RKO (cell line): ENCODE measurements around the gene KRT40.

Source experiments
- DNase-seq: peaks from one replicate; pipeline ENCODE4 v3.0.0-alpha.2; 2016; ENCODE audit warnings: low spot score

The KRT40 gene

DNA sequence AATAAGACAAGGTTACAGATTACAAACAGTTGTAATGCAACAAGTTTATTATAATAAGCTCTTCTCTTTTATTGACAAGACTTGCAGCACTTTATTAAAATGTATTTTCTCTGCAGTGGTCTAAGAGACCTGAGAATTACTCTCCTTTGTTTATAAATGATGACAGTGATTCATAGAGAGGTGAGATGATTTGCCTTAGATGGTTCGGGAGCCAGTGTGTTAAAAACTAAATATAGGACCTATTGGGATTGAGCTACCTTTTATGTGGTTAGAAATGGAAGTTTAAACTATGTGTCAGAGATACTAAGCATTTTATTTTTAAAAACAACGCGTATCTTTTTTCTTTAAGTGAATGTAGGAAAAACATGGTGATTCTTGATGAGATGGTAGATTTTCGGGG is 12.7 kb upstream of the KRT40 start:
- DNase-seq = no peak

DNA sequence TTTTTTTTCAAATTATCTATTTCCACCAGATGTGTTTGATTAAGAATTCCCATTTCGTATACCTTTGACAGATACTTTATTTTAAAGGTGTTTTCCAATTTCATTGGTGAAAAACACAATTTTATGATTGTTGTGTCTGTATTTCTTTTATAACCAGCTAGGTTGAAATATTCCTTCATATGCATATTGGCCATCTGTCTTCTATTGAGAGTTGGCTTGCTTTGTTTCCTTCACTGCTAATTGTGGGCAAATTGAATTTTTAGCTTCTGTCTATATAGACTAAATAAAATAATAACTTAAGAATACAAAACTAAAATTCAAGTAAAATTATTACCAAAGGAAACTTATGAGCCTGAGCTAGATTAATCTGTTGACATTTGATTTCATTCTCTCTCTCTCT is 11.0 kb upstream of the KRT40 start:
- DNase-seq = no peak

DNA sequence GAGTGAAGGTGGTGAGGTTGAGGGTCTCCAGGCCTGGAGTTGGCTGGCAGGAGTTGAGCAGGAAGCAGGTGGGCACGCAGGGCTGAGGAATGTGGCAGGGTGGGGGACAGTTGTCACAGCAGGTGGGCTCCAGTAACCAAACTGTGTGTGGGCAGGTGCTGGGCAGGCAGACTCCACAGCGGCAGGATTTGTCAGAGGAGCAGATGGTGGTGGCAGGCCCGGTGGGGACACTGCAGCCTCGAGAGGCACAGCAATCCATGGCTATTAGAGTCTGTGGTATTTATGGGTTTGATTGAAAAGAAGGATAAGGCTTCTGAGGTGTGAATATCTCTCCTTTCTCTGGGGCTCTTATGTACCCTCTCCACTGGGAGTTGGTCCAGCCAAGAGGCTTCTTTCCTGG is 9.7 kb upstream of the KRT40 start, which contains the start of gene KRTAP3-3:
Gene KRTAP3-3, minus strand, starts transcription at position 326 of the 400 bp plus-strand sequence. Its CDS starts 67 bp downstream, at position 259.
- no peak for DNase-seq

DNA sequence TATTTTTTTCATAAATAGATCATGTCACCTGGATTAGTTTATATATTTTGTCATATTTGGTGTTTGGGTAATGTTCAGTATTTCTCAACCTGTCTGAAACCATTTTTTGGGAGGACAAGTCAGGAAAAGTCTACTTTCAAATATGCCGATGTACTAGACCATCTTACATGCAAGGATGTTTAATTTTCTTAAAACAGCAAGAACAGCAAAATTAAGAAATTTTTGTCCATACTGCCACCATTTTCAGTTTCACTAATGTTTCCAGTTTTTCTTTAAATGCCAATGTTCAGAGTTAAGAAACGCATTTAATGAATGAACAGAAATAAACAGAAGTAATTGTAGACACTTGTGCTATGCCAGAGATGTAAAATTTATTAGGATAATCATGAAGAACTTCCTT is 9.0 kb upstream of the KRT40 start:
- DNase-seq = no peak

DNA sequence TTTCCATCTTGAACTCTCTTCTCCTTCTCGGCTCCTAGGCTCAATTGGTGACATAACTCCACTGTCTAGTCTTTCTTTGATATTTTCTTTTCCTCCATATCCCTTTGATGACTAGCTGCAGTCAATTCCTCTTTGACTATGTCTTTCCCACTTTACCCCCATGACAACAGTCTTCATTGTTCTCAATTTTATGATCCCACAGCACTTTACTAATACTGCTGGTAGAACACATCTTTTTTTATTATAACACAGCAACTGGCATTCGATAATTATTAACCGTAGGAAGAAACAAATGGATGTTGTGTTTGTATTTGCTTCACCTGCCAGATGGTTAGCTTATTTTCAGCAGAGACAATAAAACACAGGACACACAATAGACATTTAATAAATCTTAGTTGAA is 8.5 kb upstream of the KRT40 start:
- no peak for DNase-seq

DNA sequence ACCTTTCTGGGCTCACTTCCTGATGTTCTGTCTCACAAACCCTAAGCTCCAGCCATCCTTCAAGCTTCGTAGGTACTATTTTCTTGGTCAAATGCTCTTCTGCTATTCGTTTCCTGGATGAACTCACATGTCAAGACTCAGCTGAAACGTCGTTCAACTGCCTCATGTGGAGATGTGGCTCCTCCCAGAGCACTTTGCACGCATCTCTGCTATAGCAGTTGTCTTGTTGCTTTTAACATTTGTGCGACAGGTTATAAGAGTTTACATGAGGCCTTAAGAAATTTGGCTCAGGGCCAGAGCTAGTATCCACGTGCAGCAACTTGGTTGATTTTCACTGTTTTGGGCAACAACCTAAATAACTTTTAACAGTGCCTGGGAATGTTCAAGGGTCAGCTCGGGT is 2.8 kb upstream of the KRT40 start:
- DNase-seq = no peak

DNA sequence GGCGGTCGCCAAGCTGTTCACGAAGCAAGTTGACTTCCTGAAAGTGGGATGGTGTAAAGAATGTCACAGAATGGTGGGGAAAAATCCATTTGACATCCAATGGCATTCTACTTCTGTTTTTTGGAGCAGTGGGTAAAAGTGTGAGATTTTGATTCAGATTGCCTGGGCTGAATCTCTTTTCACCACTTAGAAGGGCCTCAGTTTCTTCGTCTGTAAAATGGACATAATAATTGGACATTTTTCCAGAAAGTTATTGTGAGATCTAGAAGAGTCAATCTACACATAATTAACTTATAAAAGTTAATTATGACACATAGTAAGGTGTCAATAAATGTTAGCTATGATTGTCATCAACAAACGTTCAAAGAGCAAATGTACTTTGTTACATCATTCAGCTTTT is 3.0 kb downstream of the KRT40 start:
- no peak for DNase-seq

DNA sequence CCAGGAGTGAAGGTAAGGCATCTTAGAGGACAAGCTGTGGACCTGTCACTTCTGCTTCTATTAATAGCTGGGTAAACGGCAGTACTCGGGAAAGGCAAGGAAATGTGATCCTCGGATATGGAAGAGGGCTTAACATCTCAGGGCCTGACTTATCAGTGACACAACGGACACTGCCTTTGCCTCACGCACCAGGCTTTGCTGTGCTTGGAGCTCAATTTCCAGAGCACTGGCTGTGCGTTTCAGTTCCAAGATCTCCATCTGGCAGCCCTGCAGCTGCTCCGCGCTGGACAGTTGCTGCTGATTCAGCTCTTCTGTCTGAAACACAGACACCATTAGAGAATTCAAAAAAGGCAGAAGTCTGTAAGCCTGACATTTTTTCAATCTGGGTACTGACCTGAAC is 3.5 kb downstream of the KRT40 start:
- DNase-seq = no peak

DNA sequence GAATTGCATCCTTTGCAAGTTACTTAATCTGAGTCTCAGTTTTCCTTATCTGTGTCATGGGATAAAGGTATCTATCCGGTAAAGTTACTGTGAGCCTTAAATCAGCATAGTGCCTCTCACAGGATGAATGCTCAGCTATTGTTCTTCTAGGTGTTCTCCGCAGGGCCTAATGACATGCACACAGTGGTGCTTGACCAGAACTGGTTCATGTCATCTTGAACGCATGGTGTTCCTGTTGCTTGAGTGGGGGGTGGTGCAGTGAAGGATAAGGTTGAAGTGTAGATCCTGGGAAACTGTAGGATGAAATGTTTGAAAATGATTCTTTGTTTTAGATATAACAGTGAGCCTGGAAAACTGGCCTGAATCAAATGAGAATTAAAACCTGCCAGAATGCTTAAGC is 4.0 kb downstream of the KRT40 start:
- DNase-seq = no peak

DNA sequence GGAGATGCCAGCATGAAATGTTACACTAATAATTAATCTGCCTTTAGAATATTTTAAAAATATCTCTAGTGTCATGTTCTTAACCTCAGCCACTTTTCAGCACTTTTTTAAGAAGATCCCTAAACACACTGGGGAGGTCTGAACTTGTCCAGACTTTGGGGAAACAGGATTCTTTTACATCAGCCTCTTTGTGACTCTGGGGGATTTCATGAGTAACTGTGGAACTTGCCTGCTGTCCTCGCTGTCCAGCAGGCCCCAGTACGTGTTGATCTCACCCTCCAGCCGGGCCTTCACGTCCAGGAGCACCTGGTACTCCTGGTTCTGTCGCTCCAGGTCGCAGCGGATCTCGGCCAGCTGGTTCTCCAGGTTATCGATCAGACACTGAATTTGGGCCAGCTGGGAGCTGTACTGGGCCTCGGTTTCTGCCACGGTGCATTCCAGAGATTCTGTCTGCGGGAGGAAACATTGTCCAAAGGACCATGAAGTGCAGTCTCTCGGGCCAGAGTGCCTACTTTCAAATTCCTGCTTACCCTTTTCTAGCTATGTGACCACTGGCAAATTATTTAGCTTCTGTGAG is 5.5 kb downstream of the KRT40 start:
- no peak for DNase-seq

DNA sequence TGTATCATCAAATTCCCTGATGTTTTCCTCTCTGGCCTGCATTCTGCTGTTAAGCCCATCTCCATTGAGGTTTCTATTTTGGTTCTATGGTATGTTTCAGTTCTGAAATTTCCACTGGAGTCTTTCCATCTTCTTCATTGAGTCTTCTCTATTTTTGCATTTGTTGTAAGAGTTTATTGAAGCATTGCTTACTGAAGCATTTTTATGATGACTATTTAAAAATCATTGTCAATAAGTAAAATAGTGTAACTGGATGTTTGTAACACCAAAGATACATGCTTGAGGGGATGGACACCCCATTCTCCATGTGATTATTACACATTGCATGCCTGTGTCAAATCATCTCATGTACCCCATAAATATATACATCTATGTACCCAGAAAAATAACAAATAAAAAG is 8.6 kb downstream of the KRT40 start:
- DNase-seq = no peak

DNA sequence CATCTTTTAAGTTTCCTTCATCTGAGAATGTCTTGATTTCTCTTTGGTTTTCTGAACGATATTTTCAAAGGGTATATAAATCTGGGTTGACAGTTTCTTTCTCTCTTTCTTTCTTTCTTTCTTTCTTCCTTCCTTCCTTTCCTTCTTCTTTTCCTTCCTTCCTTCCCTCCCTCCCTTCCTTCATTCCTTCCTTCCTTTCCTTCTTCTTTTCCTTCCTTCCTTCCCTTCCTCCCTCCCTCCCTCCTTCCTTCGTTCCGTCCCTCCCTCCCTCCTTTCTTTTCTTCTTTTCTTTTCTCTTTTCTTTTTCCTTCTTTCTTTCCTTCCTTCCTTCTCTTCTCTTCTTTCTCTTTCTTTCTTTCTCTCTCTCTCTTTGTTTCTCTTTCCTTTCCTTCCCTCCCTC is 9.8 kb downstream of the KRT40 start:
- DNase-seq = no peak

DNA sequence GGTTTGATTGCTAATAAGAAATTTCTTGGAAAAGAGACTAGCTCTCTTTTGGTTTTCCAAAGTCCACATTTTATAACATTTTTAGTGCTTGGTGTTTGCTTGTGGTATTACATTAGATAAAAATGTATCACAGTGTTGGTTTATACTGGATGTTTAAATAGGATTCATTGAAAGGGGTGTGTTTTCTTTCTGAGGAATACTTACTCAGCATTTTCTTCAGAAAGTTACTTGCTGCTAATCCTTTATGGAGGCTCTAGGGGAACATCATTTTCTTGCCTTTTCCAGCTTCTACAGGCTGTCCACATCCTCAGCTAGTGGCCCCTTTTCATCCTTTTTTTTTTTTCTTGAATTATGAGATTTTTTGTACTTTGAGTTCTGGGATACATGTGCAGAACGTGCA is 16.5 kb downstream of the KRT40 start:
- DNase-seq = no peak

DNA sequence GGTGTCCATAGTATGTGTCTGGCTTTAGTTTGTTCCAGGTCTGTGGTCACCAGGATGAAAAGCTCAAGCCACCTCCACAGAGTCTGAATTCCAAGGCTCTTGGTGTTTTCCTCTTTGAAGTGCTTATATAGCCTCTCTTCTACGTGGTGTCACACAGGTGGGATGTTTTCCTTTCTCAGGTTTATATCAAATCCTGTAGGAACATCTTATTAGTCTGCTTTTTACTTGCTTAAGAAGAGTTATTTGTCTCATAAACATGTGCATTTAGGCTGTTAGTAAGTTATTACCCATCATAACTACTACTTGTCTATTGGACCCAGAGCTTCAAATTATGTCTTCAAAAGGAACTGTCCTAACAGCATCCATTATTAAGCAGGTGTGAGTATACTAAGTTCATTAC is 17.3 kb downstream of the KRT40 start, which contains the start of gene KRT39:
Gene KRT39, minus strand, starts transcription at position 101 of the 400 bp plus-strand sequence. Its CDS starts 92 bp downstream, at position 9.
- DNase-seq = no peak

DNA sequence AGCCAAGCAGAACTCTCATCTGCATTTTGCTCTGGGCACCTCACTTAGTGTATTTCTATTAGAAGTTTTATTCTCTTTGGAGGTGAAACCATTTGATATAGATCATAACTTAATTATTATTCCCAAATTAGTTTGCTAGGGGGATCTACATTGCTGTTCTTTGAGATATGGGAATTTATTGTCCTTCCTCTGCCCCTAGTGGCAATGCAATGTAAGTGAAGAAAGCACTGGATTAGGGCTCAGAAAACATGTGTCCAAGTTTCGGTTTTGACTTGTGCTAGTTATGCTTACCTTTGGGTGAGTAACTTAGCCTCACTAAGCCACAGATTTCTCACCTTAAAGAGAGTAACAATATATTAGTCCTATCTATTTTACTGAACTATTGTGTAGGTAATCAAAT is 20.3 kb downstream of the KRT40 start:
- DNase-seq = peak; percentile 53

DNA sequence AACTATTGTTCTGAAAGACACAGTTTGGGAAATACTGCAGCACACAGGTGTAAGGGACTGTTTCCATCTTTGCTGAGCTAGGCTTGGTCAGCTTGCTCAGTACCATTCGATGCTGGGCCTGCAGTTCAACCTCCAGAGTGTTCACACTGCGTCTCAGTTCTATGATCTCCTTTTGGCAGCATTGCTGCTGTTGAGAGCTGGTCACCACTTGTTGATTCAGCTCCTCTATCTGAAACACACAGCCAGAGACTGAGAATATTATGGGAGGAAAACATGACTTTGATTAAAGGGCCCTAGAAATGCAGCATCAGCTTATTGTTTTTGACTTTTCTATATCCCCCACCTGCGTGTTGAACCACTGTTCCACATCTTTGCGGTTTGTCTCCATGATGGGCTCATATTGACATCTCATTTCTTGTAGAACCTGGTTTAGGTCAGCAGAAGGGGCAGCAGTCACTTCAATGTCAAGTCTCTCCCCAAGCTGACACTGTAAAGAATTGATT is 22.0 kb downstream of the KRT40 start:
- DNase-seq = no peak

DNA sequence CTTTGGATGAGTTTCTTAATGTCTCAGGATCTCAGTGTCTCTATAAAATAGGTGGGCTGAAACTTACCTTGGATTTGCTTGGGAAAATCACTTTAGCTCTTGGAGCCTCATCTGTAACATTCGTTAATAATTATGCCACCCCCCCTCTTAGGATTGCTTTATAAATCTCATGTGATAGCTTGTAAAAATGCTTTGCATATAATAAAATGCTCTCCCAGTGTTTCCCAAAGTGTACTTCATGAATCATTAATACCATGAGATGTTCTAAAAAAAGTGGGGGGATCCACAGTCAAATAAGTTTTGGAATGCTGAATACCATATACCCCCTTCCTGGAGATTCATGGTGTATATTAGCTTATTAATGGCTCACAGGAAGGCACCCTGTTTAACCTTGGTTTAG is 22.5 kb downstream of the KRT40 start:
- DNase-seq = no peak

DNA sequence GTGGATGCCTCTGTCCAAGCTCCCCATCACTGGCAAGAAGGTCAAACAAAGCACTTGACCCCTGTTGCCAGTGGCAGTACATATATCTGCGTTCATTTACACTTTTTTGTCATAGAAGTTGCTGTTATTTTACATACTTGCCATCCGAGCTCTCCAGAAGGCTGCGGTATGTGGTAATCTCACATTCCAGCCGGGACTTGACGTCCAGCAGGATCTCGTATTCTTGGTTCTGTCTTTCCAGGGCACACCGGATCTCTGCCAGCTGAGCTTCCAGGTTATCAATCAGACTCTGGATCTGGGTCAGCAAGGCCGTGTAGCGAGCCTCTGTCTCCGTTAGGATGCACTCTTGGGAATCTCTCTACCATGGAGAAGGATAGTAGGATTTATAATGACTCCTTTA is 24.0 kb downstream of the KRT40 start:
- no peak for DNase-seq

DNA sequence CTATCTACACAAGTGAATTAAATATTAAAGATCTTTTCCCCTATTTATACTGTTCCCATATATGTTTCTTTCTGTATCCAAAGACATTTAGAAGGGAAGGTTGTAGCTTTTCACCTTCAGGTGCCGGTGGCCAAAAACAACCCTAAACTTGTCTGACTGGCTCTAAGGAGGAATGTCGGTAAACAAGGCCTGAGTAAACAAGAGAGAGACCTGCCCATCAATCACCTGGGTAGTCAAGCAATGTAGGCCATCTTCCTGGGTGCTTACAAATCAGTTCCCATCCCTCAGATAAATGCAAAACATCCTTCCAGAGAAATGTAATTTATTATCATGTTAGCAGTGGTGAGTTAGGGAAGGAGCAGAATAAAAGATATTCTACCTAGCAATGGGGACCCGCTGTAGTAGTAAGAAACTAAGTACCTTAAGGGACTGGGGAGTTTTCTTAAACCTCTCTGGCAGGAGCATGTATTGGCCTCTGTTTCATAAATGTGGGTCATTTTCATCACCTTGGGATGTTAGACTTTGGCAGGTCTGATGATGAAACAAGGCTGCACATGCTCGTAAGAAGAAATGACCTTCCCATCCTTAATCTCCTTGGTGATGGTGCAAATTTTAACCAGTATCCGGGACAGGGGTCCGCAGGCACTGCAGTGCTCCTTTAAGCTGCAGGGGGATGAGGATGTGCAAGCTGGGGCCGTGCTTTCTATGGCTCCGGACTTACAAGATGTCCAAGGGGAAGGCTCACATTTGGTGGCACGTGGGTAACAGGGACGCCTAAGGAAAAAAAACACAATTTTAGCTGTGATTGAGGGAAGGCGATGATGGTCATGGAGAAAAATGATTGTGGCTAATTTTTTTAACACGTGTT is 25.8 kb downstream of the KRT40 start:
- DNase-seq = no peak

DNA sequence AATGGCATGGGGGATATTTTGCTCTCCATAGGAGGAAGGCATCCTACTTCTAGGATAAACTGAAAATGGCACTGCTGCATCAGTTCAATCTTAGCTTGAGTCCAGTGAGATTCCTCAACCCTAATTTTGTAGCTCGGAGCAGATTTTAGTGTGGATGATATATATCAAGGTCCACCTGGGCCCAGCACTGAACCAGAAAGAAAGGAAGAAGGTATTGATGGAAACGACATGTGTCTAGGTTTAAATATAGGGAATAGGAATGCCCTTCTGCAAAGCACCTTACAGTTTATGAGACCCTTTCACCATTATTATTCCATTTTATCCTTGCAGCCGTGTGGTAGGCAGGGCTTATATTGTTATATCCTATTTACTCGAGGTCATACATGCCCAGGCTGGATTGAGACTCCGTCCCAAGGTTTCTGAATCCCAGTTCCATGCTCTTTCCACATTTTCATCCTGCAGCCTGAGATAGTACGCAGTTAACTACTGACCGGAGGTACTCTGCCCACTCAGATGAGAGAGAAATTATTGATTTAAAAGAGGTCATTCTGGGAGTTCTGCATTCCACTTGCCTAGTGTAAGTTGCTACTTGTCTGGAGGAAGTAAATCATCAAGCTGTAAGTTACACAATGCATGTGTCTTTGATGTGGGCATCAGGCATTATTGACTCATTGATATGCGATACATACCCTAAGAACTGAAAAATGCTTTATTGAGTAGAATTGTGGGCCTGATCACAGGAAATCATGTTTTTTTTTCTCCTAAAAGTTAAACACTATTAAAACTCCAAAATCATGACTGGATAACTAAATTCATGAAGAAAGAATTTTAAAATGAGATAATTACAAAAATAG is 27.5 kb downstream of the KRT40 start:
- DNase-seq = peak; percentile 86

DNA sequence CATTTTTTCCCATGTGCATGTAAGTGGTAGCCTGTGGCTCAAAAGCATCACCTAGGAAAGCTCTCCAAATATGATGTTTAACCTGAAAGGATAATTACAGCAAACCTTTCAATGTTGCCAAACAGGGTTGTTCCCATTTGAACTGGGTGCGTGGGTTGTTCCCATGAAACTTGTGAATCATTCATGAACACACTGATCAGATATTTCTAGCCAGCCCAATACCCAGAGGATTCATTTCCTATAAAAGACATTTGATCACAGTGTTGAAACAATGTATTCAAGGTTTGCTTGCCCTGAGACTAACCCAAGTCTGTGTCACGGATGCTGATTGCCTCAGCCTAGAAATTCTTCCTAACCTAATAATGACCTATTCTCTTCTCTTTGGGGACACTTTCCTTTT is 30.2 kb downstream of the KRT40 start:
- peak; percentile 54 for DNase-seq

DNA sequence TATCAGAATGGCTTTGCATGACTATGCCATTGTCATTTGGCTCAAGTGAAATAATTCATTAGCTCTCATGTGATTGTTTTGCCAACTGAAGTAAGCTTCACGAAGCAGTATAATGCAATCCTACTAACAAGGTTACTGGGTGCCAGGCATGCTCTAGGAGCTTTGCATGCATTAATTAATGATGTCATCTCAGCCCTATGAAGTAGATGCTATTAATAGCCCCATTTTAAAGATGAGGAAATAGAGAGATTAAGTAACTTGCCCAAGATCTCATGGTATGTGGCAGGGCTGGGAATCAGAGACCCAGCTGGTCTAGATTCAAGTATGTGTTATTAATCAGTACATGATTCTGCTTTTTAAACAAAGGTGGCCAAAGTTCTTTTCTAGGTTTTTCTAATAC is 31.5 kb downstream of the KRT40 start:
- DNase-seq = no peak

DNA sequence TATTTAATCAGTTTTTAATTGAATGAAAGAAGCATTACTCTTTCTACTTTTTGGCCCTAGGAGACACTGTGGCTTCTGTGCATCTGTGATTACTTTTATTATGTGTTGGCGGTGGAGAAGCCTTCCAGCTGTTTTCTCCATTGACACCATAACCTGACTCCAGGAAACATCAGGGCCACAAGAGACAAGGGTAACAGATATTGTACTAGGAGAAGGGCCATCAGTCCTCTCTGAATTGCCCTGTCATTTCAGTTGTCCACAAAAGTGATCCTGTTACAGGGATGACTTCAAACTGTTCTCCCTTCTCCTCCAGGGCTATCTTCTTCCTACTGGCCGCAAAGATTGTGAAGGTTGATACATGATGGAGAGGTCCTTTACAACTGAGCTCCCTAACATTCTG is 32.0 kb downstream of the KRT40 start:
- DNase-seq = no peak
